GM21576 (cell line): ENCODE results near the gene SLC29A4.
"Not testable (repeated sequence)": the region's sequence is repeated elsewhere in the genome, so short reads cannot be mapped to it uniquely, and the experiment has no call there.

Experiments
- ATAC-seq: cut with Tn5 transposase; IDR thresholded peaks from one replicate; pipeline ENCODE4 v1.9.1; 2021; ENCODE audit warnings: mild to moderate bottlenecking, moderate library complexity; ENCODE audit not compliant: unreplicated experiment

SLC29A4 gene, protein sequence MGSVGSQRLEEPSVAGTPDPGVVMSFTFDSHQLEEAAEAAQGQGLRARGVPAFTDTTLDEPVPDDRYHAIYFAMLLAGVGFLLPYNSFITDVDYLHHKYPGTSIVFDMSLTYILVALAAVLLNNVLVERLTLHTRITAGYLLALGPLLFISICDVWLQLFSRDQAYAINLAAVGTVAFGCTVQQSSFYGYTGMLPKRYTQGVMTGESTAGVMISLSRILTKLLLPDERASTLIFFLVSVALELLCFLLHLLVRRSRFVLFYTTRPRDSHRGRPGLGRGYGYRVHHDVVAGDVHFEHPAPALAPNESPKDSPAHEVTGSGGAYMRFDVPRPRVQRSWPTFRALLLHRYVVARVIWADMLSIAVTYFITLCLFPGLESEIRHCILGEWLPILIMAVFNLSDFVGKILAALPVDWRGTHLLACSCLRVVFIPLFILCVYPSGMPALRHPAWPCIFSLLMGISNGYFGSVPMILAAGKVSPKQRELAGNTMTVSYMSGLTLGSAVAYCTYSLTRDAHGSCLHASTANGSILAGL

GRCh38 chr7:5282543-5283316, at the start of gene SLC29A4:
Gene SLC29A4, plus strand, starts transcription at chr7:5282943. Its CDS starts 4,874 bp downstream, at chr7:5287817.
- ATAC-seq: no peak

GRCh38 chr7:5234852-5235831, 47.6 kb upstream of the SLC29A4 start:
- peak; percentile 30 for ATAC-seq

- no peak for ATAC-seq
These were observed 45.5 kb upstream of the SLC29A4 start for GRCh38 chr7:5237286-5237685.

DNA sequence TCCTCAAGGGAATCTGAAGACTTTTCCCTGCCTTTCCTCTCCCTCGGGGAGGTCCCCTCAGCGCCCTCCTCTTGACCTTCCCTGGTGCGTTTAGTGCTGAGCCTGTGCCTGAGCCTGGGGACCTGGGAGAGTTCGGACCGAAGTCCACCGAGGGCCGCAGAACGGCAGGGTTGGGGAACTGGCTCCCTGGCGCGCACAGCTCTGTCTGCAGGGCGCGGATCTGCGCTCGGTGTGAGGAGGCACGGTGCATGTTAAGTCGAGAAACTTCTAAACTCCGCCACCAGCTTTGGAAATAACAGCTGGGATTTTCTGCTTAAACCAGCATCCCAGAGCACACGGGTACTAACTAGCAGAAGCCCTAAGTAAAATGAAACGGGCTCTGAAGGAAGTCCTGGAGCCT, 44.2 kb upstream of the SLC29A4 start:
- no peak for ATAC-seq

- no peak for ATAC-seq
These were observed 39.5 kb upstream of the SLC29A4 start for GRCh38 chr7:5243261-5243660.

- ATAC-seq: no peak
These were observed 34.4 kb upstream of the SLC29A4 start for GRCh38 chr7:5248201-5248885.

DNA sequence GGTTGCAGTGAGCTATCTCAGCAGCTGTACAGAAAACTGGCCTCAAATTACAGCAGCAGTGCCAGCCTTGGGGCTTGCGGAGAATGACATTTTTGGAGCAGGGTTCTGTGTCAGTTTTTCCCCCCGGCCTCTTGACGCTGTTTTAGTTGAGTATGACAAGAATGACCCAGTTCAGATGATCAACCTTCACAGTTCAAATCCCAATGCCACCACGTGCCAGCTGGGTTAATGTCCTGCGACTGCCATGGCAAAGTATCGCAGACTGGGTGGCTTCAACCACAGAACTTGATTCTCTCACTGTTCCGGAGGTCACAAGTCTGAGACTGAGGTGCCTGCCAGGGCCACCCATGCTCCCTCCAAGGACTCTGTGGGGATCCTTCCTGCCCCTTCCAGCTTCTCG, 32.0 kb upstream of the SLC29A4 start:
- not testable (repeated sequence) for ATAC-seq

DNA sequence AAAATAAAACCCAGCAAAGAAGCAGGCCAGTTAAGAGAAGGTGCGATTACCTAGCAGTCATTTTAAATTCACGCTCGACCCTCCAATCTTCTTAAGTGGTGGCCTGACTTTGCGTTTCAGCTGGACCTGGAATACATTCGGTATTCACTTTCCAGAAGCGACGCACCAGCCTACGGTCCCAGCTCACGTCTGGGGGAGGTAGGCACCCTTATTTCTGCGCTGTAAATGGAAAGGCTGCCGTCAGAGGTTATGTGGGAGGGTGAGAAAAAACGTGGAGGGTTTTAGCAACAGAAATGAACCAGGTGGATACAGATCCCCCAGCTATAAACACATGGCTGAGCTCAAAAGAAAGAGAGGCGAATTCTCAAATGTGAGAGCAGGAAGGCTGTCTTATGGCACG, 29.2 kb upstream of the SLC29A4 start:
- not testable (repeated sequence) for ATAC-seq

GRCh38 chr7:5254371-5254770, 28.4 kb upstream of the SLC29A4 start:
- ATAC-seq: not testable (repeated sequence)

DNA sequence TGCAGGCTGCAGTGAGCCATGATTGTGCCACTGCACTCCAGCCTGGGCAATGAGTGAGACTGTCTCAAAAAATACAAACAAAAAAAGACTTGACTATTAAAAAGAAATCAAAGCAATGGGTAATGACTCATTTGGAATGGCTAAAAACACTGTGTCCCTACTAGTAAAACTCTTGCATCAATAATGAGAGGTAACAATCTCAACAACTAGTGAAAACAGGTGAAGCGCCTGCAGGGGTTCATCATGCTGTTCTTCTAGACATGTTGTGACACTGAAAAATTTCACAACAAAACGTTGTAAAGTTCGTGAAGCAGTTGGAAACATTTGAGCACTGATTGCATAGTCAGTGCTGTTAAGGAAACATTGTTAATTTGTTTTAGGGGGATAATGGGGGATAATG, 26.9 kb upstream of the SLC29A4 start:
- no peak for ATAC-seq

- not testable (repeated sequence) for ATAC-seq
These were observed 22.1 kb upstream of the SLC29A4 start for GRCh38 chr7:5260530-5261068.

DNA sequence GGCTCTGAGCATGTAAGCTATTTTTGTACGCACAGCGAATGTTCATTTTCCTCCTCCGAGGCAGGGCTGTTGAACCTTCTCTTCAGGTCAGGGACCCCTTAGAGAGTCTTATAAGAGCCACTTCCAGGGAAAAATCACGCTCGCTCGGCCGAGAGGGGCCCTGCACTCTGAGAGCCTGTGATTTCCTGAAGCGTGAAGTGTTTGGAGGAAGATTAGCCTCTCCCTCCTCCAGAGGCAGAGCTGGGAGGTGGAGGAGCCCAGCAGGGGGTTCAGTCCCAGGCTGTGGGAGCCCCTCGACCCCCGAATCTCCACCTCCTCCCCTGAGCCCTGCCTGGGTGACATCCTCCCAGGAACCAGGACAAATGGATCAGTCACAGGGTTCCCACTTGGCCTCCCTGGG, 19.7 kb upstream of the SLC29A4 start:
- ATAC-seq: not testable (repeated sequence)

- ATAC-seq: no peak
These were observed 17.2 kb upstream of the SLC29A4 start for GRCh38 chr7:5265320-5266190.

- no peak for ATAC-seq
These were observed 16.3 kb upstream of the SLC29A4 start for GRCh38 chr7:5266191-5267028.

DNA sequence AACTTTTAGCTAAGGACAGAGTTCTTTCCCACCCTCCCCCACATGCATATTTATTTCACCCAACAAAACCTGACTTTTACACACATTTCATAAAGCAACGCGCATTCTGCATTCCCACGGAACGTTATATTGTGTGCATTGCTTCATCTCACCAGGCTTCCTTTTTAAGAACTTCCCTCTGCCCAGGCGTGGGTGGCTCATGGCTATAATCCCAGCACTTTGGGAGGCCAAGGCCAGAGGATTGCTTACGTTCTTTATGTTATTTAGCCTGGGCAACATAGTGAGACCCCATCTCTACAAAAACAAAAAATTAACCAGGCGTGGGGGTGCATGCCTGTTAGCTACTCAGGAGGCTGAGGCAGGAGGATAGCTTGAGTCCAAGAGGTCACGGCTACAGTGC, 14.9 kb upstream of the SLC29A4 start:
- not testable (repeated sequence) for ATAC-seq

DNA sequence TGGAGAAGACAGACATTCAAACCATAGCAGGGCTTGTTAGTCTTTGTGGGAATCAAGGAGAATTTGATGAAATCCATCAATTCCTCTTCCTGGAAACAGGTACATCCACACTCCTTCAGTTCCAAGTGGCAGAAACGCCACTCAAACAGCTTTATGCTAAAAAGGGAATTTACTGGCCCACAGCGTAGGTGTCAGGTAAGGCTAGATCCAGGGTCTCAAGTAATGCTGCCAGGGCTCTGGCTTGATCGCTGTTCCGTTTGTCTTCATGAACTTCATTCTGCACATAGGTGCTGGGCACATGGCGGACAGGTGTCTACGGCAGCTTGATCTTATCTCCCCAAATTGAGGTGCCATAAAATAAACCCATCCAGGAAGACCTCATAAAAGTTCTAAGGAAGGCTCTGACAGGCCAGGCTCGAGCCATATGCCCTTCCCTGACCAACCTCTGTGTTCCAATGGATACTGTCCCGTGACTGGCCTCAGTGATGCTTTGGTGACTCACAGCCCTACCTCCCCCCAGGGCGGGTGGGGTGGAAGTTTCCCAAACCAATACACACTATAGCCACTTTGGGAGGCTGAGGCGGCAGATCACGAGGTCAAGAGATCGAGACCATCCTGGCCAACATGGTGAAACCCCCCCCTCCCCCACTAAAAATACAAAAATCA, 12.6 kb upstream of the SLC29A4 start:
- not testable (repeated sequence) for ATAC-seq

DNA sequence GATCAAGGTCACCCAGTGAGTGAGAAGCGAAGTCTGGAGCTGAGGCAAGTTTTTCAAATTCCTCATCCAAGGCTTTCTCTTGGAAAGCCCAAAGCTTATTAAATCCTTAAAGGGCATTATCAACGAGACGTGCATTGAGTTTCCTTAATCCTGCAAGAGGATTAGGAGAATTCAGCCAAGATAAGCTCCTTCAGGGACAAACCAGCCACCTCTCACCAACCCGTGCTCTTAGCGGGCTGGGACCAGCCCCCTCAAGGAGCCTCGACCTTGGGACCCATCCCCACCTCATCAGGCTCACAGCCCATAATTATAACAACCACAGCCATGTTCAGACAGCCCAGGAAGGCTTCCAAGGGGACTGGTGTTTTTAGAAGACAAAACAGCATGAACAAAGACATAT, 12.0 kb upstream of the SLC29A4 start:
- ATAC-seq: no peak
